ENCODE measurements around the gene SORBS1.

The SORBS1 gene

GRCh38 chr10:95437669-95438068 is 123.5 kb downstream of the SORBS1 start:
- TF ChIP-seq ZNF274 (IDR thresholded peaks at IDR 0.05; ENCODE audit: low read depth, low read length), result no peak
- no peak overlapping the region for H3K4me3 ChIP-seq (ENCODE audit: low read length)

DNA sequence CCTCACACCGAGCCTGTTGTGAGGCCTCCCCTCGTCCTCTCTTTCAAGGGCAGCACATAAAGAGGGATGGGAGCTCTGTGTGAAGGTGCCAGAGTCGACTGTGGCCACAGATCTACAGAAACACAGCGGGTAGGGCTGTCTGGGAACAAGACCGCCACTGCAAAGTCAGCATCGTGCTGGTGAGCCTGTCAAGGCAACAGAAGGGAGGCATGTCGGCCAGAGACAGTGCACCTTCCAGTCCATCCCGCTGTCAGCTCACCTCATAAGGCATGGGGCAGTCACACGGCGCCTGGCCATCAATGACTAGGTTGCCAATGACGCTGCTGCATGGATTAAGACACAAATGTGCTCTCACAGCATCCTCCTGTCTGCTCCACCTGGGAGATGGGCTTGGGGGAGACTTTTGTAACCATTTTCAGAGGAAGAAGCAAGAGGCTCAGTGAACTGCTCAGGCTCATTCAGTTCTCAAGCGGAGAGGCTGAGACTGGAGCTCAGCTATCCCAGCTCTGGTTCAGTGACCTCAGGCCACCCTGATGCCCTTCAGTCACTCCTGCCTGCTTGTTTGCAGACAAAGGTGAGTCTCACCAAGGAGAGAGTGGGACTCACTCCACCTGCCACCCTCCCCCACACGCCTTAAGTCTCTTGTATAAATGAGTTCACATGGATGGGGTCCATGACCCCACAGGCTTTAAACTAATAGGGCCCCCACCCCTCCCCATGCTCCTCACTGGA is 125.5 kb downstream of the SORBS1 start:
- TF ChIP-seq ZNF274 (IDR thresholded peaks at IDR 0.05; ENCODE audit: low read depth, low read length), result no peak
- H3K4me3 ChIP-seq (ENCODE audit: low read length), result no peak overlapping the region

GRCh38 chr10:95434583-95434982 is 126.6 kb downstream of the SORBS1 start:
- H3K4me3 ChIP-seq (ENCODE audit: low read length), result no peak overlapping the region
- TF ChIP-seq ZNF274 (IDR thresholded peaks at IDR 0.05; ENCODE audit: low read depth, low read length), result no peak

GRCh38 chr10:95431900-95432342 is 129.2 kb downstream of the SORBS1 start:
- TF ChIP-seq ZNF274 (IDR thresholded peaks at IDR 0.05; ENCODE audit: low read depth, low read length), result no peak
- H3K4me3 ChIP-seq (ENCODE audit: low read length), result no peak overlapping the region

GRCh38 chr10:95430231-95430951 is 130.8 kb downstream of the SORBS1 start:
- no peak for TF ChIP-seq ZNF274 (IDR thresholded peaks at IDR 0.05; ENCODE audit: low read depth, low read length)
- no peak overlapping the region for H3K4me3 ChIP-seq (ENCODE audit: low read length)

DNA sequence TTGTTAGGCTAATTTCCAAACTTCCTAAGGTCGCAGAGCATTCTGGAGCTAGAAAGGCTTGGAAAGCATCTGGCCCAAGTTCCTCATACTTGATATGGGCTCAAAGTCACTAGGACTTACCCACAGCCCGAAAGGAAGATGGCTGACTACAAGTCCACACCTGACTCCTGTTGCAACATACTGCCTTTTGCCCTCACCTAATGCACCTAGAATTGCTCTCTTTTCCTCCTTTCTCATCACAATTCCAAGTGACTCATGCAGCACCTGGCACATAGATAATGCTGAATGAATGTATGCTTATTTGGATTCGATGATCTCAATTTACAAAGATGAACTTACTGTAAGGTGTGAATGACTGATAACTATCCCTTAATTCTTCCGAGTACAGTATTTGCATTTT is 131.5 kb downstream of the SORBS1 start:
- no peak overlapping the region for H3K4me3 ChIP-seq (ENCODE audit: low read length)
- TF ChIP-seq ZNF274 (IDR thresholded peaks at IDR 0.05; ENCODE audit: low read depth, low read length), result no peak

DNA sequence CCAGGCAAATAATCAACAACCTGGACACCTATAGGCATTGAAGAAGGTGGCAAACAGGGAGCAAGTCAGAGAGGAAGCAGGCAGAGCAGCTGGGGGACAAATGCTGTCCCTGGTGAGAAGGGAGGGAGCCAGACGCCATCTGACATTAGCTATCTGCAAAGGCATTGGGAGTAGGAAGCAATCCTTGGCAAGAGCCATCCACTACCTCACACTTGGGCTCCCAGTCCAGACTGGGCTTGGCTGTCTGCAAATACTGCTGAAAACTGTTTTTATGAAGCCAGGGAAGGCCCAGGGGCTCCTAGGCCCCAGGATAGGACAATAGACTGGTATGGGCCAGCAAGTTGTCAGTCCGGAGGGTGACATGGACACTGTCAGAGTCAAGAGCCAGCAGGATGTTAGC is 132.5 kb downstream of the SORBS1 start:
- no peak overlapping the region for H3K4me3 ChIP-seq (ENCODE audit: low read length)

GRCh38 chr10:95426482-95426881 is 134.7 kb downstream of the SORBS1 start:
- TF ChIP-seq ZNF274 (IDR thresholded peaks at IDR 0.05; ENCODE audit: low read depth, low read length), result no peak

More for the DNA sequence above, 132.5 kb downstream of the SORBS1 start:
- no peak for TF ChIP-seq ZNF274 (IDR thresholded peaks at IDR 0.05; ENCODE audit: low read depth, low read length)

GRCh38 chr10:95425592-95426465 is 135.3 kb downstream of the SORBS1 start:
- TF ChIP-seq ZNF274 (IDR thresholded peaks at IDR 0.05; ENCODE audit: low read depth, low read length), result no peak
- H3K4me3 ChIP-seq (ENCODE audit: low read length), result no peak overlapping the region

More at GRCh38 chr10:95426482-95426881, 134.7 kb downstream of the SORBS1 start:
- H3K4me3 ChIP-seq (ENCODE audit: low read length), result no peak overlapping the region

DNA sequence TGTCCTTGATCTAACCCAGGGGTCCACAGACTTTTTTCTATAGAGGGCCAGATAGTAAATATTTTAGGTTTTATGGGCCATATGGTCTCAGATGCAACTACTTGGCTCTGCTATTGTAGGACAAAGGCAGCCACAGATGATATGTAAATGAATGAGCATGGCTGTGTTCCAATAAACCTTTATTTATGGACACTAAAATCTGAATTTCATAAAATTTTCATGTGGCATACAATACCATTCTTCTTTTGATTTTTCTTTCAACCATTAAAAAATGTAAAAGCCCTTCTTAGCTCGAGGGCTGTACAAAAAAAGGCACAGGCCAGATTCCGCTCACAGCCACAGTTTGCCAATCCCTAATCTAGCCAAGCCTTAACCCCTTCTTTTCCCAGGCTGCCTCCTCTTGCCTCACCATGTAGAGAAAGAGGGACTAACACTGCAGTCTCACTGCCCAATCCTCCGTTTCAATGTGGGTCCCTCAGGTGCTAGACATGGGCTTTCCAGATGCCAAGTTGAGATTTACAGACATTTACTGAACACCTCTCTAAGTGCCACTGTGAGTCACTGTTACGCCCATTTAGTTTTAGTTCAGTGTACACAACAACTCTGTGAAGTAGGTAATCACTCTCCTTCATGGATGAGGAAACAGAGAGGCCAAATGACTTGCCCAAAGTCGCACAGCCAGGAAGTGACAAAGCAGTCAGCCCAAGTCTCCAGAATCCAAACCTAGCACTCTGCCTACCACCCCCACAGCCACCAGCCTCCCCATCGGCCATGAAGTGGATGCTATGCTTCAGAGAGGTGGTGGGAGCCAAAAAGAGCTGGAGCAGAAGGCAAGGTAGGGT is 137.8 kb downstream of the SORBS1 start:
- no peak for TF ChIP-seq ZNF274 (IDR thresholded peaks at IDR 0.05; ENCODE audit: low read depth, low read length)
- H3K4me3 ChIP-seq (ENCODE audit: low read length), result no peak overlapping the region

GRCh38 chr10:95422233-95422632 is 138.9 kb downstream of the SORBS1 start:
- TF ChIP-seq ZNF274 (IDR thresholded peaks at IDR 0.05; ENCODE audit: low read depth, low read length), result no peak
- H3K4me3 ChIP-seq (ENCODE audit: low read length), result no peak overlapping the region

DNA sequence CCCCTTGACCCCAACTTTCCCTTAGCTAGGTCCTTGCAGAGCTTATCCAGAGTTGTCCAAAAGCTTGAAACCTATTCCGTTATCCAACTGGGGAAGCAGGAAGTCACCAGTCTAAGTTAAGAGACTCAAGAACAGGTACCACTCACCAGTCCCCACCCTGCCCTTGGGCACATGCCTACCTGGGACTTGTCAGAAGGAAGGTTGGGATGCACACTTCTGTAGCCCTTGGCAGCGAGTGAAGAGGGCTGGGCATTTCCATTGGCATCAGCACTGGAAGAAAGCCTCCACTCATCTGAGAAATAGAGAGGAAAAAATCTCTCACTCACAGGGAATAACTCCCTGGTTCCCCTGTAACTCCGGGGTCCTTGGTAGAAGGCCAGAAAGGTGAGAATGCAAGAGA is 139.4 kb downstream of the SORBS1 start:
- no peak for TF ChIP-seq ZNF274 (IDR thresholded peaks at IDR 0.05; ENCODE audit: low read depth, low read length)

GRCh38 chr10:95419399-95419798 is 141.8 kb downstream of the SORBS1 start:
- no peak for TF ChIP-seq ZNF274 (IDR thresholded peaks at IDR 0.05; ENCODE audit: low read depth, low read length)
- H3K4me3 ChIP-seq (ENCODE audit: low read length), result no peak overlapping the region

More for the DNA sequence above, 139.4 kb downstream of the SORBS1 start:
- H3K4me3 ChIP-seq (ENCODE audit: low read length), result no peak overlapping the region

Measured in GM08714 (cell line).